Loucy (cell line): ENCODE data around the gene DLG1.
"Not testable (repeated sequence)": the region's sequence is repeated elsewhere in the genome, so short reads cannot be mapped to it uniquely, and the experiment has no call there.

ENCODE experiments used
- H2AFZ ChIP-seq: fragments of 200-600 bp; sonication (generic); 2 replicates; pipeline ENCODE4 v1.6.0; 2016; ENCODE audit warnings: antibody characterized with exemption, mild to moderate bottlenecking, low read length, moderate library complexity
- H3F3A ChIP-seq: fragments of 200-600 bp; 2 replicates; pipeline ENCODE4 v1.6.0; 2016; ENCODE audit warnings: antibody characterized with exemption, low read depth, mild to moderate bottlenecking
- H3K27me3 ChIP-seq: fragments of 200-600 bp; sonication (generic); 2 replicates; pipeline ENCODE4 v1.6.1; 2014; ENCODE audit warnings: low read length, mild to moderate bottlenecking; ENCODE audit not compliant: insufficient read depth, poor library complexity, severe bottlenecking
- H3K36me3 ChIP-seq: fragments of 200-600 bp; sonication (generic); 2 replicates; pipeline ENCODE4 v1.6.1; 2016; ENCODE audit warnings: low read length; ENCODE audit not compliant: insufficient read depth
- H3K4me1 ChIP-seq: fragments of 200-600 bp; sonication (generic); 2 replicates; pipeline ENCODE4 v1.5.1; 2014; ENCODE audit warnings: low read length, mild to moderate bottlenecking; ENCODE audit not compliant: insufficient read depth, poor library complexity, severe bottlenecking
- H3K4me2 ChIP-seq: fragments of 200-600 bp; sonication (generic); 2 replicates; pipeline ENCODE4 v1.6.0; 2014; ENCODE audit warnings: antibody characterized with exemption, low read length, low read depth, mild to moderate bottlenecking; ENCODE audit not compliant: poor library complexity, severe bottlenecking
- H3K4me3 ChIP-seq: fragments of 200-600 bp; sonication (generic); 2 replicates; pipeline ENCODE4 v1.5.1; 2014; ENCODE audit warnings: low read length, mild to moderate bottlenecking, mixed read lengths; ENCODE audit not compliant: poor library complexity, severe bottlenecking
- H3K79me2 ChIP-seq: fragments of 200-600 bp; sonication (generic); 2 replicates; pipeline ENCODE4 v1.6.1; 2014; ENCODE audit warnings: low read length; ENCODE audit not compliant: insufficient read depth
- H3K9ac ChIP-seq: fragments of 200-600 bp; sonication (generic); 2 replicates; pipeline ENCODE4 v1.6.0; 2014; ENCODE audit warnings: mild to moderate bottlenecking, low read depth, low read length, moderate library complexity; ENCODE audit not compliant: poor library complexity, severe bottlenecking
- H3K9me2 ChIP-seq: fragments of 200-600 bp; sonication (generic); replicated peaks from 2 replicates; pipeline ENCODE4 v1.6.1; 2016; ENCODE audit warnings: low read depth, low read length, mixed read lengths
- H3K9me3 ChIP-seq: fragments of 200-600 bp; sonication (generic); 2 replicates; pipeline ENCODE4 v1.6.1; 2014; ENCODE audit warnings: mild to moderate bottlenecking, antibody characterized with exemption, low read length, low read depth; ENCODE audit not compliant: insufficient read depth
- H4K20me1 ChIP-seq: fragments of 200-600 bp; sonication (generic); 2 replicates; pipeline ENCODE4 v1.6.0; 2014; ENCODE audit warnings: antibody characterized with exemption, low read length, mild to moderate bottlenecking; ENCODE audit not compliant: insufficient read depth, poor library complexity, severe bottlenecking
- CTCF ChIP-seq: fragments of 200-600 bp; sonication (generic); conservative IDR thresholded peaks from 2 replicates; pipeline ENCODE4 v1.5.1; 2014; ENCODE audit warnings: mild to moderate bottlenecking, antibody characterized with exemption, low read length
- EZH2phosphoT487 ChIP-seq: fragments of 200-600 bp; IDR thresholded peaks from 2 replicates; pipeline ENCODE4 v1.6.1; 2018; ENCODE audit warnings: antibody characterized with exemption, mild to moderate bottlenecking, moderate library complexity, borderline replicate concordance

Gene DLG1

DNA sequence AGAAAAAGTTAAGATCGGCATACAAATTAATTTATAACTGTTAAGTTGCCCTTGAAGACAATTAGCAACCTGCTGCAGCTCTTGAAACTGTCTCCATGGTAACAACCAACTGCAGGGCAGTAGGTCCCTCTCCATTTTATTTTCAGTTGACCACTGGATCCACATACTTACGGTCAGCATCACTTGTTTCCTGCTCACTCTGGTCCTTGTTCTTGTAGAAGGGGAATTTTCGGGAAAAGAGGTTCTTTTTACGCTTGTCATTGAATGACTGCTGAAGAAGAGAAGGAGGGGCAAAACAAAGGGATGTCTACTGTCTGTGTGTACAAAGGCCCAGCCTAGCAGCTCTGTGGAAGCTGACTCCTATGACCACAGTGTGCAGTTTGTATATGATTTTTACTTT, 222.0 kb downstream of the DLG1 start:
- H3K4me2 ChIP-seq = no peak overlapping the region
- no peak overlapping the region for H3K4me3 ChIP-seq
- no peaks in the 10 kb centered on the region for H3K4me1 ChIP-seq
- H2AFZ ChIP-seq = no peak overlapping the region
- H4K20me1 ChIP-seq = no peaks in the 10 kb centered on the region
- no peaks in the 10 kb centered on the region for H3K79me2 ChIP-seq
- no peaks in the 10 kb centered on the region for H3F3A ChIP-seq
- no peaks in the 10 kb centered on the region for H3K27me3 ChIP-seq
- H3K36me3 ChIP-seq = peaks cover 18% of the 10 kb centered on the region
- H3K9ac ChIP-seq = no peak overlapping the region
- H3K9me2 ChIP-seq = no peaks in the 10 kb centered on the region
- TF ChIP-seq CTCF (no peak), EZH2phosphoT487 (no peak)
- no peaks in the 10 kb centered on the region for H3K9me3 ChIP-seq

DNA sequence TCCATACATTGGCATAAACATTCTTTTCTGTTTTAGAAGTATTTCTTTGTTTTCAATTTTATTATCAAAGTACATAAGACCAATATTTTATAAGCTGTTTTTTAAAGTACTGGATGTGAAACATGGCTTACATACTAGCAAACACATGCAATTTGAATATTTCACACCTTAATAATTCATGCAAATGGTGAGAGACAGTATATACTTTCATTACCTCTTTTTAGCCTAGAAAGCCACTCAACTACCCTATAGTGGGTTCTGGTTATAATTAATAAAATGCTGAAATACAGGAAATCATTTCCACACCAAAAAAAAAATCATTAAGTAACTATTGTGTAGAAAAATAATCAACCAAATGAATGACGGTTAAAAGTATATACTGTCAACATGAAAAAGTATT, 230.3 kb downstream of the DLG1 start:
- Histone ChIP-seq H3K9me3 (no peaks in the 10 kb centered on the region), H3K4me3 (no peak overlapping the region), H3K4me2 (no peak overlapping the region), H3K27me3 (no peaks in the 10 kb centered on the region), H4K20me1 (no peaks in the 10 kb centered on the region), H2AFZ (no peak overlapping the region), H3K9me2 (no peaks in the 10 kb centered on the region), H3K9ac (no peak overlapping the region), H3K36me3 (peaks cover 25% of the 10 kb centered on the region), H3K4me1 (no peaks in the 10 kb centered on the region), H3F3A (no peaks in the 10 kb centered on the region), H3K79me2 (no peaks in the 10 kb centered on the region)
- no peak for TF ChIP-seq EZH2phosphoT487

DNA sequence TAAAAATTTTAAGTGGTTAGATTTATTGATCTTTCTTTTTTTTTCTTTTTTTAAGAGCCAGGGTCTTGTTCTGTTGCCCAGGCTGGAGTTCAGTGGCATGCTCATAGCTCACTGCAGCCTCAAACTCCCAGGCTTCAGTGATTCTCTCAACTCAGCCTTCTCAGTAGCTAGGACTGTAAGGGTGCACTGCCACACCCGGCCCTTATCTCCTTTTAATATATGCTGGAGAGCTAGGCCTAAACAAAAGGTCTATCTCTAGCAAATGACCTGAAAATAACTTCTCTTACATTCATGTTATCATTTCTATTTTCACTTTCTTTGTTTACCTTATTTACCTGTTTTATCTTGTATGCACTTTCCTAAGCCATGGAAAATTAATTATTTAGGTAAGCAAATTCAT, 233.6 kb downstream of the DLG1 start:
- Histone ChIP-seq H2AFZ (no peak overlapping the region), H4K20me1 (no peaks in the 10 kb centered on the region), H3K27me3 (no peaks in the 10 kb centered on the region), H3K9me2 (no peaks in the 10 kb centered on the region), H3K4me3 (no peak overlapping the region), H3K9ac (no peak overlapping the region), H3F3A (no peaks in the 10 kb centered on the region), H3K4me1 (no peaks in the 10 kb centered on the region), H3K4me2 (no peak overlapping the region), H3K9me3 (no peaks in the 10 kb centered on the region), H3K36me3 (peaks cover 48% of the 10 kb centered on the region), H3K79me2 (no peaks in the 10 kb centered on the region)
- TF ChIP-seq EZH2phosphoT487 = no peak
- no peak for TF ChIP-seq CTCF

DNA sequence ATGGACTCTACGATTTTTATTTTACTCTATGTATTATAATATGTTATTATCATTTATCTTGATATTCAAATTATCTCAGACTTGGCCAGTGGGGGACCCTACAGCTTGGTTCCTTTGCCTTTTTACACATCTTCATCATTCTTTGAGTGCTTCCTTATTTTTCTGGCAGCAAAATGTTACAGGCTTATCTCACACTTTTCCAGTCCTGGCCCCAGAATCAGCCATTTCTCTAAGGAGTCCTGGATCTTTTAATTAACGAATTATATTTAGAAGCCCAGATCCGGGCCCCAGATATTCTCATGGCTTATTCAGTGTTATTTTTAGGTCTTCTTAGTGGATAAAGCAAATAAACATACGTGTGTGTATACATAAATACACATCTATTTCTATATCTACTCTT, 236.0 kb downstream of the DLG1 start:
- Histone ChIP-seq H4K20me1 (no peaks in the 10 kb centered on the region), H3K9me3 (no peaks in the 10 kb centered on the region), H3K36me3 (peaks cover 65% of the 10 kb centered on the region), H3K79me2 (no peaks in the 10 kb centered on the region), H3K4me2 (no peak overlapping the region), H2AFZ (no peak overlapping the region), H3K4me1 (no peaks in the 10 kb centered on the region), H3K9ac (no peak overlapping the region), H3F3A (no peaks in the 10 kb centered on the region), H3K4me3 (no peak overlapping the region), H3K9me2 (no peaks in the 10 kb centered on the region), H3K27me3 (no peaks in the 10 kb centered on the region)
- TF ChIP-seq CTCF = no peak
- TF ChIP-seq EZH2phosphoT487 = no peak

GRCh38 chr3:197051637-197052036, 246.8 kb downstream of the DLG1 start:
- not testable (repeated sequence) for H3K4me3 ChIP-seq, H3F3A ChIP-seq, H3K4me1 ChIP-seq, H3K9me3 ChIP-seq, H3K27me3 ChIP-seq, H3K9me2 ChIP-seq, H3K79me2 ChIP-seq, H2AFZ ChIP-seq, H4K20me1 ChIP-seq, H3K9ac ChIP-seq, H3K4me2 ChIP-seq
- H3K36me3 ChIP-seq = peaks cover 35% of the 10 kb centered on the region; the same call in 1 of the 2 replicates
